ENCODE data around the gene GPRC5C.

GPRC5C gene

GRCh38 chr17:74417178-74418045, 14.5 kb upstream of the GPRC5C start:
- Histone ChIP-seq H3K27ac (ENCODE audit: low read depth, low read length) (no peak overlapping the region), H2BK15ac (replicated peaks; ENCODE audit: low read depth) (no peak overlapping the region), H3K36me3 (ENCODE audit: control insufficient read depth, insufficient read depth, low read length) (no peaks in the 10 kb centered on the region), H3K79me1 (ENCODE audit: low read length) (no peaks in the 10 kb centered on the region), H3K9ac (ENCODE audit: low read length) (no peak overlapping the region), H2AK5ac (ENCODE audit: low read length) (no peak overlapping the region), H2BK120ac (ENCODE audit: low read depth, low read length) (no peak overlapping the region), H3K4ac (ENCODE audit: low read depth, low read length) (no peak overlapping the region), H3K4me2 (ENCODE audit: low read length) (no peak overlapping the region), H3K27me3 (ENCODE audit: insufficient read depth, low read length, poor library complexity) (no peaks in the 10 kb centered on the region), H3K4me3 (ENCODE audit: low read length) (no peak overlapping the region), H3K56ac (ENCODE audit: low read length) (peak overlapping the region; percentile 22), H2BK5ac (ENCODE audit: low read length) (no peak overlapping the region), H4K8ac (ENCODE audit: low read depth, low read length) (no peak overlapping the region), H4K5ac (ENCODE audit: low read length) (no peak overlapping the region), H3K23ac (ENCODE audit: low read length) (no peak overlapping the region), H3K79me2 (ENCODE audit: control insufficient read depth, insufficient read depth, low read length) (no peaks in the 10 kb centered on the region), H3K18ac (ENCODE audit: low read length) (no peak overlapping the region), H3K4me1 (ENCODE audit: control insufficient read depth, low read depth, low read length) (no peaks in the 10 kb centered on the region)
- DNase-seq, result peak; percentile 48
- WGBS (ENCODE audit: extremely low coverage, insufficient coverage, low lambda C conversion rate), result no CpG with 5 or more reads among the region's 12 CpGs

DNA sequence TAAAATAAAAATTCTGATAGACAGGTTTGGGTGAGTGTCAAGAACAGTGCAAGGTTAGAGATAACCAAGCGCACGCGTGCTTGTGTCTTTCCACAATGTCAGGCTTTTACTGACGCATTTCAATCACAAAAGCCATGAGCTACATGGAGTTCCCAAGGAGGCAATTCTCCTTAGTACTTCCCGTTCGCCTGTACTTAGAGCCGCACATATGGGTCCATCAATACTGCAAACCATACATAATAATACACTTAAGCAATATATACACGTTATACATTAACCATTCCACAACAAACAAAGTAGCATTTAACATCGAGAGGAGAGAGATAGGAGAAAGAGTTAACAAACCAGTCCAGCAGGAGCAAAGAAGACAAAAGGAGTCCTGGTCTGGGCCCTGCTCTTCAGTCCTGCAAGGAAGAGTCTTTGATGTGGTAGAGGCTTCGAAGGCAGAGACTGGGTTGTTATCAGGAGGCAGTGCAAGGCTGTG, 11.9 kb upstream of the GPRC5C start:
- no peak for DNase-seq

GRCh38 chr17:74424117-74424516, 7.8 kb upstream of the GPRC5C start:
- Histone ChIP-seq H2BK15ac (replicated peaks; ENCODE audit: low read depth) (no peak overlapping the region), H3K79me1 (ENCODE audit: low read length) (no peaks in the 10 kb centered on the region), H3K23ac (ENCODE audit: low read length) (no peak overlapping the region), H3K79me2 (ENCODE audit: control insufficient read depth, insufficient read depth, low read length) (no peaks in the 10 kb centered on the region), H3K56ac (ENCODE audit: low read length) (no peak overlapping the region), H2AK5ac (ENCODE audit: low read length) (no peak overlapping the region), H3K27ac (ENCODE audit: low read depth, low read length) (no peak overlapping the region), H3K9ac (ENCODE audit: low read length) (no peak overlapping the region), H3K4ac (ENCODE audit: low read depth, low read length) (no peak overlapping the region), H4K5ac (ENCODE audit: low read length) (no peak overlapping the region), H2BK5ac (ENCODE audit: low read length) (no peak overlapping the region), H3K4me2 (ENCODE audit: low read length) (no peak overlapping the region), H2BK120ac (ENCODE audit: low read depth, low read length) (no peak overlapping the region), H3K4me1 (ENCODE audit: control insufficient read depth, low read depth, low read length) (peaks cover 5% of the 10 kb centered on the region), H4K8ac (ENCODE audit: low read depth, low read length) (no peak overlapping the region), H3K36me3 (ENCODE audit: control insufficient read depth, insufficient read depth, low read length) (no peaks in the 10 kb centered on the region), H3K27me3 (ENCODE audit: insufficient read depth, low read length, poor library complexity) (no peaks in the 10 kb centered on the region), H3K18ac (ENCODE audit: low read length) (no peak overlapping the region), H3K4me3 (ENCODE audit: low read length) (no peak overlapping the region)
- WGBS (ENCODE audit: extremely low coverage, insufficient coverage, low lambda C conversion rate), result no CpG with 5 or more reads among the region's 7 CpGs
- DNase-seq, result no peak

More for the DNA sequence above, 11.9 kb upstream of the GPRC5C start:
- no peak overlapping the region for H3K27ac ChIP-seq (ENCODE audit: low read depth, low read length)
- H4K8ac ChIP-seq (ENCODE audit: low read depth, low read length), result no peak overlapping the region
- H2AK5ac ChIP-seq (ENCODE audit: low read length), result no peak overlapping the region
- H2BK5ac ChIP-seq (ENCODE audit: low read length), result no peak overlapping the region
- no peak overlapping the region for H3K23ac ChIP-seq (ENCODE audit: low read length)
- no peaks in the 10 kb centered on the region for H3K79me1 ChIP-seq (ENCODE audit: low read length)
- no peaks in the 10 kb centered on the region for H3K4me1 ChIP-seq (ENCODE audit: control insufficient read depth, low read depth, low read length)
- H4K5ac ChIP-seq (ENCODE audit: low read length), result no peak overlapping the region
- no peaks in the 10 kb centered on the region for H3K36me3 ChIP-seq (ENCODE audit: control insufficient read depth, insufficient read depth, low read length)
- no peaks in the 10 kb centered on the region for H3K27me3 ChIP-seq (ENCODE audit: insufficient read depth, low read length, poor library complexity)
- no peak overlapping the region for H2BK15ac ChIP-seq (replicated peaks; ENCODE audit: low read depth)
- no peak overlapping the region for H3K4ac ChIP-seq (ENCODE audit: low read depth, low read length)
- H3K4me2 ChIP-seq (ENCODE audit: low read length), result no peak overlapping the region
- WGBS (ENCODE audit: extremely low coverage, insufficient coverage, low lambda C conversion rate), result 100% methylated on average over 2 of the region's 10 CpGs
- no peak overlapping the region for H3K18ac ChIP-seq (ENCODE audit: low read length)
- no peaks in the 10 kb centered on the region for H3K79me2 ChIP-seq (ENCODE audit: control insufficient read depth, insufficient read depth, low read length)
- H3K4me3 ChIP-seq (ENCODE audit: low read length), result no peak overlapping the region
- no peak overlapping the region for H3K9ac ChIP-seq (ENCODE audit: low read length)
- H2BK120ac ChIP-seq (ENCODE audit: low read depth, low read length), result no peak overlapping the region
- H3K56ac ChIP-seq (ENCODE audit: low read length), result no peak overlapping the region

GRCh38 chr17:74424657-74425056, 7.2 kb upstream of the GPRC5C start:
- H3K27ac ChIP-seq (ENCODE audit: low read depth, low read length), result no peak overlapping the region
- DNase-seq, result no peak

DNA sequence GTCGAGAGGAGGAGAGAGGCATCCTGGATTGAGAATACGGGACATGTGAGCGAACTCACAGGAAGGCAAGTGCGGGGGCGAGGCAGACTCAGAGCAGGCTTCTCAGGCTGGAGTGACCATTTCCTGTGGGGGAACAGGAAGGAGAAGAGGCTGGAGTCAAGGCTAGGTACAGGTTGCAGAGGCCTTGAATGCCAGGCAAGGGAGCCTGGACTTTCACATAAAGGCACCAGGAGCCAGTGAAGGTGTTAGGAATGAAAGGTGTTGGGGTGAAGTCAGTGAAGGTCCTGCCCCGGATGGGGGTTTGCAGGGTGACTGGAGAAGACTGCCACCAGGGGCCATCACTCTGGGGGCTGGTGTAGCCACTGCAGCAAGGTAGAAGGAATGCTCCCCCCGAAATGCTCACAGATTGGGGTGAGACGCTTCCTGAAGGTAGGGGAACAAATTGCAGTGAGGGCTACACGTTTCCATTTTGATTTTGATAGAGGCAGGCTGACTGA, 5.3 kb upstream of the GPRC5C start:
- H3K27me3 ChIP-seq (ENCODE audit: insufficient read depth, low read length, poor library complexity), result no peaks in the 10 kb centered on the region
- peak; percentile 33 for DNase-seq
- H2BK15ac ChIP-seq (replicated peaks; ENCODE audit: low read depth), result no peak overlapping the region
- H3K56ac ChIP-seq (ENCODE audit: low read length), result peak overlapping the region; percentile 30
- no peak overlapping the region for H2BK5ac ChIP-seq (ENCODE audit: low read length)
- no peak overlapping the region for H2BK120ac ChIP-seq (ENCODE audit: low read depth, low read length)
- no peak overlapping the region for H3K4me2 ChIP-seq (ENCODE audit: low read length)
- H3K27ac ChIP-seq (ENCODE audit: low read depth, low read length), result no peak overlapping the region
- no peaks in the 10 kb centered on the region for H3K79me1 ChIP-seq (ENCODE audit: low read length)
- no peak overlapping the region for H3K4ac ChIP-seq (ENCODE audit: low read depth, low read length)
- no peaks in the 10 kb centered on the region for H3K79me2 ChIP-seq (ENCODE audit: control insufficient read depth, insufficient read depth, low read length)
- peaks cover 7% of the 10 kb centered on the region for H3K4me1 ChIP-seq (ENCODE audit: control insufficient read depth, low read depth, low read length)
- H3K23ac ChIP-seq (ENCODE audit: low read length), result no peak overlapping the region
- H2AK5ac ChIP-seq (ENCODE audit: low read length), result no peak overlapping the region
- peak overlapping the region; percentile 9 for H3K9ac ChIP-seq (ENCODE audit: low read length)
- no peaks in the 10 kb centered on the region for H3K36me3 ChIP-seq (ENCODE audit: control insufficient read depth, insufficient read depth, low read length)
- H3K18ac ChIP-seq (ENCODE audit: low read length), result no peak overlapping the region
- no peak overlapping the region for H4K8ac ChIP-seq (ENCODE audit: low read depth, low read length)
- H3K4me3 ChIP-seq (ENCODE audit: low read length), result no peak overlapping the region
- H4K5ac ChIP-seq (ENCODE audit: low read length), result peak overlapping the region; percentile 66
- WGBS (ENCODE audit: extremely low coverage, insufficient coverage, low lambda C conversion rate), result no CpG with 5 or more reads among the region's 9 CpGs

More at GRCh38 chr17:74424657-74425056, 7.2 kb upstream of the GPRC5C start:
- no peak overlapping the region for H2BK5ac ChIP-seq (ENCODE audit: low read length)
- no peak overlapping the region for H3K23ac ChIP-seq (ENCODE audit: low read length)
- no peak overlapping the region for H3K9ac ChIP-seq (ENCODE audit: low read length)
- H3K79me1 ChIP-seq (ENCODE audit: low read length), result no peaks in the 10 kb centered on the region
- H3K27me3 ChIP-seq (ENCODE audit: insufficient read depth, low read length, poor library complexity), result no peaks in the 10 kb centered on the region
- no CpG with 5 or more reads among the region's 14 CpGs for WGBS (ENCODE audit: extremely low coverage, insufficient coverage, low lambda C conversion rate)
- H3K79me2 ChIP-seq (ENCODE audit: control insufficient read depth, insufficient read depth, low read length), result no peaks in the 10 kb centered on the region
- no peak overlapping the region for H3K56ac ChIP-seq (ENCODE audit: low read length)
- no peak overlapping the region for H4K5ac ChIP-seq (ENCODE audit: low read length)
- H3K4me1 ChIP-seq (ENCODE audit: control insufficient read depth, low read depth, low read length), result peaks cover 5% of the 10 kb centered on the region
- no peak overlapping the region for H2BK15ac ChIP-seq (replicated peaks; ENCODE audit: low read depth)
- H3K4me3 ChIP-seq (ENCODE audit: low read length), result no peak overlapping the region
- no peak overlapping the region for H2AK5ac ChIP-seq (ENCODE audit: low read length)
- H3K4me2 ChIP-seq (ENCODE audit: low read length), result no peak overlapping the region
- no peak overlapping the region for H4K8ac ChIP-seq (ENCODE audit: low read depth, low read length)
- H3K36me3 ChIP-seq (ENCODE audit: control insufficient read depth, insufficient read depth, low read length), result no peaks in the 10 kb centered on the region
- no peak overlapping the region for H3K18ac ChIP-seq (ENCODE audit: low read length)
- no peak overlapping the region for H3K4ac ChIP-seq (ENCODE audit: low read depth, low read length)
- H2BK120ac ChIP-seq (ENCODE audit: low read depth, low read length), result no peak overlapping the region
